ENCODE measurements around the gene ANKRD50. TPM values are rescaled to one million over a fixed set of nuclear protein-coding genes. Genes with fewer than 3 reads are reported as not detected.

ANKRD50 gene
- total and polyA plus RNA-seq, 12 donors = 1.4 to 23.9 (median 9.5) TPM

DNA sequence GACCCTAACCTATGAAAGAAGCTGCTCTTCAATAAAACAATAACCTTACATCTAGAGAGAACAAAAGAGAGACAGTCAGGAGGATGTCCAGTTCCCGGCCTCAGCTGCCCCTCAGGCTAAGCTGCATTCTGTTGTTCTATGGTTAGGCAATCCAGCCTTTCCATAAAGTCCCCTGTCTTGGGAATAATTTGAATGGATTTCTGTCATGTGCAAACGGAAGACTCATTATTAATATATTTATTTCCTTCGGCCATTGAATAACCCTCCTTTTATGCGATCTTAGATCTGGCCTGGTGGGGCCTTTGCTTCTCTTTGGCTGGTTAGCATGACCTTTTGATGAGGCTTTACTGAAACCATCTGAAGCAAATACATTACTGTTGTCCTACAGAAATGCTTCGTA, 80.1 kb downstream of the ANKRD50 start:
- no peak overlapping the region for H3K27ac ChIP-seq
- no peaks in the 10 kb centered on the region for H3K27me3 ChIP-seq
- H3K4me3 ChIP-seq = no peak overlapping the region
- no peaks in the 10 kb centered on the region for H3K36me3 ChIP-seq (replicated peaks in 1 of 2)
- intact Hi-C loops (cut with DNase I) = no loop called here
- WGBS, 4 donors = 90 to 92% (median 92%) methylated on average over 5 of the region's 5 CpGs
- H3K9me3 ChIP-seq (replicated peaks in 1 of 3) = no peaks in the 10 kb centered on the region
- TF ChIP-seq POLR2A (IDR thresholded peaks at IDR 0.05) = no peak
- no peak for TF ChIP-seq CTCF (IDR thresholded peaks at IDR 0.05)
- H3K4me1 ChIP-seq (replicated peaks in 1 of 2) = peaks cover 0 to 4% of the 10 kb centered on the region in 2 donors
- no peak for DNase-seq

GRCh38 chr4:124631760-124632159, 80.8 kb downstream of the ANKRD50 start:
- Histone ChIP-seq H3K4me1 (replicated peaks in 1 of 2) (peaks cover 0 to 4% of the 10 kb centered on the region in 2 donors), H3K27me3 (no peaks in the 10 kb centered on the region), H3K9me3 (replicated peaks in 1 of 3) (no peaks in the 10 kb centered on the region), H3K4me3 (no peak overlapping the region), H3K36me3 (replicated peaks in 1 of 2) (no peaks in the 10 kb centered on the region), H3K27ac (no peak overlapping the region)
- TF ChIP-seq CTCF (IDR thresholded peaks at IDR 0.05) = no peak
- TF ChIP-seq POLR2A (IDR thresholded peaks at IDR 0.05) = no peak
- 9 to 17% (median 9%) methylated on average over 1 of the region's 1 CpG for WGBS, 4 donors
- intact Hi-C loops (cut with DNase I) = no loop called here
- DNase-seq = peak; percentile 74 to 87 (median 85)

DNA sequence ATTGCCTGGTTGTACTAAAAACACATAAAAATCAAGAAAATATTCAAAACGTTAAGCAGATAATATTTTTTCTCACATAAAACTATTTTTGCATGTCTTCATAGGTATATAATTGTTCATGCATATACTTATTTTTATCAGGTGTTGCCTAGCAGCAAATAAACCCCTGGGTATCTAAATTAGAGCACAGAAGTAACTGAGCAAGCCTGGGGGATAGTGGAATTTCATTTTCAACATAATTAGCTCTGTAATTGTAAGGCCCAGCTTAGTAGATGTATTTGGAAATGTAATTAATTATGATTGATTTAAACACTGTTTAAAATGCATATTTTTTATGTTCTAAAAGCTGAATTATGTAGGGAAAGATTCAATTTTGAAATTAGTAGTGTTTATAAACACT, 82.9 kb downstream of the ANKRD50 start:
- DNase-seq = no peak

More for the DNA sequence above, 82.9 kb downstream of the ANKRD50 start:
- Histone ChIP-seq H3K4me1 (replicated peaks in 1 of 2) (peaks cover 0 to 4% of the 10 kb centered on the region in 2 donors), H3K9me3 (replicated peaks in 1 of 3) (no peaks in the 10 kb centered on the region), H3K27me3 (no peaks in the 10 kb centered on the region), H3K4me3 (no peak overlapping the region), H3K36me3 (replicated peaks in 1 of 2) (no peaks in the 10 kb centered on the region), H3K27ac (no peak overlapping the region)
- intact Hi-C loops (cut with DNase I) = no loop called here
- WGBS, 4 donors = 61 to 79% (median 64%) methylated on average over 1 of the region's 1 CpG
- TF ChIP-seq CTCF (IDR thresholded peaks at IDR 0.05) (no peak), POLR2A (IDR thresholded peaks at IDR 0.05) (no peak)
